A204.1 (cell line): ENCODE data around the gene FBXO45.
"Not testable (repeated sequence)": the region's sequence is repeated elsewhere in the genome, so short reads cannot be mapped to it uniquely, and the experiment has no call there.

ENCODE experiments used
- FAIRE-seq: peaks from 2 replicates; lab custom pipeline; 2012; peaks lifted over from hg19 to GRCh38; lab: Jason Lieb, UNC

FBXO45 gene, protein sequence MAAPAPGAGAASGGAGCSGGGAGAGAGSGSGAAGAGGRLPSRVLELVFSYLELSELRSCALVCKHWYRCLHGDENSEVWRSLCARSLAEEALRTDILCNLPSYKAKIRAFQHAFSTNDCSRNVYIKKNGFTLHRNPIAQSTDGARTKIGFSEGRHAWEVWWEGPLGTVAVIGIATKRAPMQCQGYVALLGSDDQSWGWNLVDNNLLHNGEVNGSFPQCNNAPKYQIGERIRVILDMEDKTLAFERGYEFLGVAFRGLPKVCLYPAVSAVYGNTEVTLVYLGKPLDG

GRCh38 chr3:196568246-196569002 is at the start of gene FBXO45, which contains the start of gene WDR53:
FBXO45 (plus strand) TSS chr3:196568660; CDS start chr3:196568985, 325 bp downstream.
WDR53 (minus strand) TSS chr3:196568554; CDS start chr3:196561475, 7,079 bp downstream.
- FAIRE-seq, result no peak

DNA sequence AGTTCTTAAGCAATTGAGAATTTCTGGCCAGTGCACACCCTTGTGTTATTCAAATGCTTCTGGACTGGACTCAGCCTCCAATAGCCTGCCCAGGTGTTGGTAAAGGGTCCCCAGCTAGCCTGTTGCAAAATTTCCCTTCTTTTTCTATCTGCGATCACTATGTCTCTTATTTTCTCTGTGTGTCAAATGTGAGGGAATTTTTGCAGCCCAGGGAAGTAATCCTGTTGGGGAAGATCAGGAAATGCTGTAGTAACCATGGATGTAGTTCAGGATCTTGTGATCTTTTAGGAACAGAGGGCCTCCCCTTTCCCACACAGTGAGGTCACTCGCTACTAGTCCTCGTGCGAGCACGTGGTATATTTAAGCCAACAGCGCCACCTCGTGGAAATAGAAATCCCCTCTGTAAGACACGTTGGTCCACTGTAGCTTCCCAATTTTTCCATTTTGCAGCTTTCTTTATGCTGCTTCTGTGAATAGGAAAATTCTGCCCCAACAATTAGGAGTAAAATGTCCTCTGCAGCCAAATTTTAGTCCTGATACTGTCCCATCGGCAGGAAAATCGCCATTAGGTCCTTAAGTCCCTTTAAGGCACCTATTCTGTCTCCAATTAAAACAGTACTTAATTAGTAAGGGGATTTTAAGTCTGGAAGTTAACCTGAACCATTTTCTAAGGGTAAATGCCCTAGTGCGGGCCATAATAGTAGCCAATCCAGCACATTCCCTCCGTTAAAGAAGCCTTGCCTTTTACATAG is 49.3 kb upstream of the FBXO45 start:
- peak; percentile 29 for FAIRE-seq

DNA sequence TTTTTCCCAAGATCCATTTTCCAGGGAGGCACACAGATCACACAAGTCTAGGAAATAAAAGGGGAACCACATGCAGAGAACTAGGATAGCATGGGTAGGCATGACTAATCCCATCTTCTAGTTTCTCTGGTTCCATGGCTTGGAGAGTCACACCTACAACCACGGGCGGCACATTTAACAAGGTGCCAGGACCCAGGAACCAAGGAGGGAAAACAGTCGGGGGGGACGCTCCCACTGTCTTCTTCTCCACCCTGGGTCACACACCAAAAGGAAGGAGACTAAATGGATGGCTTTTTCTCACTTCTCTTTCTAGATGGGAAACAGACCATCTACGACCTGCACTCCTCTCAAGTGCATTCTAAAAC is 48.8 kb upstream of the FBXO45 start:
- FAIRE-seq, result no peak

DNA sequence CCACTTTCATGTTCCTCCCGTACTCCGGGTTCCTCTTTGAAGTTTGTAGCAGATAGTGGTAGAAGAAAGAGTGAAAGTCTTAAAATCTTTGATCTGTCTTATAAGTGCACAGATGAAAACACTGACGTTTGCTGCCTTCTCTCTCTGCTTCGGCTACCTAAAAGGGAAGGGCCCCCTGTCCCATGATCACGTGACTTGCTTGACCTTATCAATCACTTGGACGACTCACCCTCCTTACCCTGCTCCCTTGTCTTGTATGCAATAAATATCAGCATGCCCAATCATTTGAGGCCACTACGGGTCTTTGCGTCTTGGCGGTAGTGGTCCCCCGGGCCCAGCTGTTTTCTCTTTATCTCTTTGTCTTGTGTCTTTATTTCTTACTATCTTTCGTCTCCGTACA is 47.2 kb upstream of the FBXO45 start:
- FAIRE-seq, result not testable (repeated sequence)

- FAIRE-seq, result no peak
These were observed 44.6 kb upstream of the FBXO45 start for GRCh38 chr3:196523841-196524240.

DNA sequence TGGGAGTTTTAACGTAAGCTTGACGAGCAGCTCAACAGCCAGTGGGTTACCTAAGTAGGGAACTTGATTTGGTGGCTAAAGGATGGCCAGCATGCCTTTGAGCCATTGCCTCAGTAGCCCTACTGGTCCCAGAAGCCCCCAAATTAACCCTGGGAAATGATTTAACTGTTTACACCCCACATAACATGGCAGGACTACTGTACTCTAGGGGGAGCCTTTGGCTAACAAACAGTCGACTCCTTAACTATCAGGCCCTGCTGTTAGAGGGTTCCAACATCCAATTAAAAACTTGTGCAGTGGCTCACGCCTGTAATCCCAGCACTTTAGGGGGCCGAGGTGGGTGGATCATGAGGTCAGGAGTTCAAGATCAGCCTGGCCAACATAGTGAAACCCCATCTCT is 43.9 kb upstream of the FBXO45 start:
- FAIRE-seq, result no peak

DNA sequence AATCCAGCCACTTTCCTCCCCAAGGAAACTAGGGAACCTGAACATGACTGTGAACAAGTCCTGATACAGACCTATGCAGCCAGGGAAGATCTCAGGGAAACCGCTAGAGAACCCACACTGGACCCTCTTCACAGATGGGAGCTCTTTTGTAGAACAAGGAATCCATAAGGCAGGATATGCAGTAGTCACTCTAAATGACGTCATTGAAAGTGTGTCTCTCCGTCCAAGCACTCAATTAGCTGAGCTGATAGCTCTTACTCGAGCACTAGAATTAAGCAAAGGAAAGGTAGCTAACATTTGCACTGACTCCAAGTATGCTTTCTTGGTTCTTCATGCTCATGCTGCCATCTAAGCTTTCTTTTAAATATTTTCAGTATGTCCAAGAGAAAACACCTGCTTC is 43.3 kb upstream of the FBXO45 start:
- no peak for FAIRE-seq

GRCh38 chr3:196528639-196529233 is 39.7 kb upstream of the FBXO45 start:
- no peak for FAIRE-seq

- FAIRE-seq, result no peak
These were observed 37.0 kb upstream of the FBXO45 start for GRCh38 chr3:196531418-196531817.

- FAIRE-seq, result no peak
These were observed 35.2 kb upstream of the FBXO45 start for GRCh38 chr3:196533260-196533681.

DNA sequence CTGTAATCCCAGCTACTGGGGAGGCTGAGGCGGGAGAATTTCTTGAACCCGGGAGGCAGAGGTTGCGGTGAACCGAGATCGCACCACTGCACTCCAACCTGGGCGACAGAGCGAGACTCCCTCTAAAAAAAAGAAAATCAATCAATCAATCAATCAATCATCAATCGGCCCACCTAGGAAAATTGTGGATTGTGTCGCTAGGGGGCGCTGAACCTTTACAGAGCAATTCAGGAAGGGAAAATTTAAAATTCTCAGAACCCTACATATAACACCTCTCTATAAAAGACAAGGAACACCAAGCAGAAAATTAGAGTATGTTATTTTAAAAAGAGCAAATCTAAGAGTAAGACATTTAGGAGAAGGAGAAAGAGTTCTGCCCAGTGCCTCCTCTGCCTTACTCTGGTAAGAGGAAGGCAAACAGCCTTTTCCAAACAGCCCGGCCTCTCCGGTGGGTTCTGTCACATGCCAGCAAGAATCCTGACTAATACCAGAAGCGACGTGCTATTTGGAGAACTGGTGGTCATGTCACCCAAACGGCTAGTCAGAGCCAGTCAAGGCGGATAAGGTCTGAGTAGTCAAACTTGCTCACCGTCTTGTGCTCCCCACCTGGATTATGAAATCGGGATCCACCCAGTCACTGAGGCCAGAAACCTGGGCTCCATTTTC is 31.0 kb upstream of the FBXO45 start:
- no peak for FAIRE-seq

DNA sequence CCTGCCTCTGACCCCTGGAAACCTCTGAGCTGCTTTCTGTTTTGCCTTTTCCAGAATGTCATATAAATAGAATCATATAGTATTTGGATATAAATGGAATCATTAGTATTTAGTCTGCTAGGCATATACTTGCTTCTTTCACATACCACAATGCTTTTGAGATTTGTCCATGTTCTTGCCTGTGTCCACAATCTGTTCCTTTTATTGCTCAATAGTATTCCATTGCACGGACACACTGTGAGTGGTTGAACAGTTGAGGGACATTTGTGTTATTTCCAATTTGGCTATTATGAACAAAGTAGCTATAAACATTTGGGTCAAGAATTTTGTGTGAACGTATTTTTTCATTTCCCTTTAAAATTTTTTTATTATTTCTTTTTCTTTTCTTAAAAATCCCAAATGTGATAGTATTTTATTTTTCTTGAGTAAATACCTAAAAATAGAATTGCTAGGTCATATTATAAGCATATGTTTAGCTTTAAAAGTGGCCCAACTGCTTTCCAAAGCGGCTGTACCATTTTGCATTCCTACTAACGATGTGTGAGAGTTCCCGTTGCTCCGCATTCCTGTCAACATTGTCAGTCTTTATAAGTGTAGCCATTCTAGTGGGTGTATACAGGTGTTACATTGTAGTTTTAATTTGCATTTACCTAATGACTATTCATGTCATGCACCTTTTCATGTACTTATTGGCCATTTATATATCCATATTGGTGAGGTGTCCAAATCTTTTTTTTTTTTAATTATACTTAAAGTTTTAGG is 26.6 kb upstream of the FBXO45 start:
- no peak for FAIRE-seq

DNA sequence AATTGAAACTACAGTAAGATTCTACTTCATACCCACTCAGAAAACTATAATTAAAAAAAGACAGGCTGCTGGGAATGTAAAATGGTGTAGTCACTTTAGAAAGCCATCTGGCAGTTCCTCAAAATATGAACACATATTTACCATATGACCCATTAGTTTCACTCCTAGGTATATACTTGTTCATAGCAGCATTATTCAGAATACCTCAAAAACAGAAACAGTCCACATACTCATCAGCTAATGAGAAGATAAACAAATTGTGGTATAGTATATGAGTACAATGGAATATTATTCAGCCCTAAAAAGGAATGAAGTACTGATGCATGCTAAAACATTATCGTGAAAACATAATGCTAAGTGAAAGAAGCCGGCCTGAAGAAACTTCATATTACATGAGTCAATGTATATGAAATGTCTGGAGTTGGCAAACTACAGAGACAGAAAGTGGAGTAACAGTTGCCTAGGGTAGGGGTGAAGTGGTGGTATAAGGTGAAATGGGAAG is 23.9 kb upstream of the FBXO45 start:
- FAIRE-seq, result no peak

DNA sequence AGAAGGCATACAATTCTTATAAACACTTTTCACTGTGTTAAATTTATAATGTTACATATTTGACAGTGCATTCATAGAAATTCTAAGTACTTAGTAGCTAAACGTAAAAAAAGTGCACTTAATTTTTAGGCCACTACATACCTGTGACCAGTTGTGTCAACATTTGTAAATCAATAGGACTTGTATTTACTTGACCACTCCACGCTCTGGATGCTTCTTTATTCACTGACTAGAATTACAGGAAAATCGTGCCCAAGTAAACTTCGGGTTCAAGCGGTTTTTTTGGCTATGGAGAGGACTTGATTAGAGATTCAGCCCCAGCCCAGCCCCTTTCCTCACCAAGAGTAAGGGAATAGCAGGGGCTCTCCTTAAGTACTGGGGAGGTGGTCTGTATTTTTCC is 21.9 kb upstream of the FBXO45 start:
- FAIRE-seq, result no peak

- no peak for FAIRE-seq
These were observed 21.4 kb upstream of the FBXO45 start for GRCh38 chr3:196547067-196547466.

DNA sequence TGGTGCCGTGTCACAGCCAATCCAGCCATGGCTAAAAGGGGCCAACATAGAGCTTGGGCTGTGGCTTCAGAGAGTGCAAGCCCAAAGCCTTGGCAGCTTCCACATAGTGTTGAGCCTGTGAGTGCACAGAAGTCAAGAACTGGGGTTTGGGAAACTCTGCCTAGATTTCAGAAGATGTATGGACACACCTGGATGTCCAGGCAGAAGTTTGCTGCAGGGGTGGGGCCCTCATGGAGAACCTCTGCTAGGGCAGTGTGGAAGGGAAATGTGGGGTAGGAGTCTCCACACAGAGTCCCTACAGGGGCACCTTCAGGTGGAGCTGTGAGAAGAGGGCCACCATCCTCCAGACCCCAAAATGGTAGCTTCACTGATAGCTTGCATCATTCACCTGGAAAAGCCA is 19.1 kb upstream of the FBXO45 start:
- FAIRE-seq, result not testable (repeated sequence)

DNA sequence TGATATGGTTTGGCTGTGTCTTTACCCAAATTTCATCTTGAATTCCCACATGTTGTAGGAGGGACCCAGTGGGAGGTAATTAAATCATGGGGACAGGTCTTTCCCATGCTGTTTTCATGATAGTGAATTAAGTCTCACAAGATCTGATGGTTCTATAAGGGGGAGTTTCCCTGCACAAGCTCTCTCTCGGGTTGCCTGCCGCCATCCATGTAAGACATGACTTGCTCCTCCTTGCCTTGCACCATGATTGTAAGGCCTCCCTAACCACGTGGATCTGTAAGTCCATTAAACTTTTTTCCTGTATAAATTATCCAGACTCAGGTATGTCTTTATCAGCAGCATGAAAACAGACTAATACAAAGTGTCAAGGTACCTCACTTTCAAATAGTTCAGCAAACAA is 18.3 kb upstream of the FBXO45 start:
- FAIRE-seq, result not testable (repeated sequence)

- peak; percentile 79 for FAIRE-seq
These were observed 16.2 kb upstream of the FBXO45 start for GRCh38 chr3:196552253-196552652.

DNA sequence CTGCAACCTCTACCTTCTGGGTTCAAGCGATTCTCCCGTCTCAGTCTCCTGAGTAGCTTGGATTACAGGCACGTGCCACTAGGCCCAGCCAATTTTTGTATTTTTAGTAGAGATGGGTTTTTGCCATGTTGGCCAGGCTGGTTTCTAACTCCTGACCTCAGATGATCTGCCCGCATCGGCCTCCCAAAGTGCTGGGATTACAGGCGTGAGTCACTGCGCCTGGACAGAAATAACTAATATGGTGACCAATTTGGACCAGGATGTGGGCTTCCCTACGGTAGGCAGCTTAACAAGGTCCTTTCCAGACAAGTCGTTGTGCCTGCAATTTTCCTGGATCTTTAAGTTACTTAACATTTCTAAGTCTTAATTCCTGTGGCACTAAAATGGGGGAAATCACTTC is 14.9 kb upstream of the FBXO45 start:
- no peak for FAIRE-seq

GRCh38 chr3:196554205-196554604 is 14.3 kb upstream of the FBXO45 start:
- no peak for FAIRE-seq

DNA sequence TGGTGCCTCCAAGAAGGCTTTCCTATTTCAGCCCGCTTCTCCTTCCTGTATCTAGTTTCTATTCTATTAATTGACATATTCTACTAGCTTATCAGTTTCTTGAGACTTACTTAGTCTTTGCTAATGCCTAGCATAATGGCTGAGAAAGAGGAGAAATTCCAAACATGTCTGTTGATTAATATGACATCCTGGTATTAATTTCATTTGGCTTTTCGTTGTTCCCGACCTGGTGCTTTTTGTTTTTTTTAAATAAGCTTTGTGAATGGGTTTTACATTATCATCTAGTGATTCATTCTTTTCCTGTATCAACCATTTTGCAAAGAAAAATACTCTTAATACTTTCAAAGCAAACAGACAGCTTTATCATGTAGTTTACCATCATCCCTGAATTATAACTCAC is 13.2 kb upstream of the FBXO45 start:
- no peak for FAIRE-seq
